ENCODE results near the gene CYP46A1.

DNA sequence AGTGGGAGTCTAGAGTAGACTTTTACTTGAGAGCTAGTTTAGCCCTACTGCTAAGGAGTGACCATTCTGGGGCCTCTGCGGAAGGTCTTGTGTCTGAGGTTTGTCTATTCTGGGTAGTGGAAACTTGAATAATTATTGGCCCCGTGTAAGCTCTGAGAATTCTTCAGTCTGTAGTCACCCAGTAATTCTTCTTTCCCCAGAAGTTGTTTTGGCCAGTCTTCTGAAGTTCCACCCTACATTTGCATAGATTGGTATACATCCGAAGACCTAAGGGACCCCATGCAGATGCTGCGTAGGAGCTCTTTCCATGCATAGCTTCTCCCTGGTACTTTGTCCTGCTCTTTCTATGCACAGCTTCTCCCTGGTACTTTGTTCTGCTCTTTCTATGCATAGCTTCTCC is 12.8 kb downstream of the CYP46A1 start:
- TF ChIP-seq, protein P1, sequence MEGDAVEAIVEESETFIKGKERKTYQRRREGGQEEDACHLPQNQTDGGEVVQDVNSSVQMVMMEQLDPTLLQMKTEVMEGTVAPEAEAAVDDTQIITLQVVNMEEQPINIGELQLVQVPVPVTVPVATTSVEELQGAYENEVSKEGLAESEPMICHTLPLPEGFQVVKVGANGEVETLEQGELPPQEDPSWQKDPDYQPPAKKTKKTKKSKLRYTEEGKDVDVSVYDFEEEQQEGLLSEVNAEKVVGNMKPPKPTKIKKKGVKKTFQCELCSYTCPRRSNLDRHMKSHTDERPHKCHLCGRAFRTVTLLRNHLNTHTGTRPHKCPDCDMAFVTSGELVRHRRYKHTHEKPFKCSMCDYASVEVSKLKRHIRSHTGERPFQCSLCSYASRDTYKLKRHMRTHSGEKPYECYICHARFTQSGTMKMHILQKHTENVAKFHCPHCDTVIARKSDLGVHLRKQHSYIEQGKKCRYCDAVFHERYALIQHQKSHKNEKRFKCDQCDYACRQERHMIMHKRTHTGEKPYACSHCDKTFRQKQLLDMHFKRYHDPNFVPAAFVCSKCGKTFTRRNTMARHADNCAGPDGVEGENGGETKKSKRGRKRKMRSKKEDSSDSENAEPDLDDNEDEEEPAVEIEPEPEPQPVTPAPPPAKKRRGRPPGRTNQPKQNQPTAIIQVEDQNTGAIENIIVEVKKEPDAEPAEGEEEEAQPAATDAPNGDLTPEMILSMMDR (IDR thresholded peaks at IDR 0.05), result no peak
- no peak for TF ChIP-seq POLR2A (IDR thresholded peaks at IDR 0.05)
